Lower lobe of right lung (tissue), 2 donors: Measurements from ENCODE around the gene SULT1B1. TPM values are rescaled to one million over a fixed set of nuclear protein-coding genes. Genes with fewer than 3 reads are reported as not detected.

ENCODE experiments used
- ATAC-seq, 2 donors: fragments of 200-7000 bp; cut with Tn5 transposase; one replicate each; pipeline ENCODE4 v1.9.1; 2020 to 2022; ENCODE audit warnings: mild to moderate bottlenecking in 2 of 2, moderate library complexity in 2 of 2
- DNase-seq: peaks from one replicate; pipeline ENCODE4 v3.0.0-alpha.2; 2020
- H3K27ac ChIP-seq: fragments of 200-600 bp; one replicate; pipeline ENCODE4 v1.8.0; 2022
- H3K27me3 ChIP-seq: fragments of 200-600 bp; one replicate; pipeline ENCODE4 v1.8.0; 2022; ENCODE audit warnings: low read depth
- H3K36me3 ChIP-seq: fragments of 200-600 bp; one replicate; pipeline ENCODE4 v1.8.0; 2022; ENCODE audit warnings: mild to moderate bottlenecking
- H3K4me1 ChIP-seq: fragments of 200-600 bp; one replicate; pipeline ENCODE4 v1.8.0; 2022
- H3K4me3 ChIP-seq: fragments of 200-600 bp; one replicate; pipeline ENCODE4 v1.8.0; 2022; ENCODE audit warnings: mild to moderate bottlenecking
- H3K9me3 ChIP-seq: fragments of 200-600 bp; one replicate; pipeline ENCODE4 v1.8.0; 2022
- intact Hi-C: fragments of 100-400 bp; cut with DNase I; formaldehyde crosslinking; loops from one replicate; pipeline ENCODE4 v1.11.0; 2022
- long read RNA-seq: library from polyadenylated mRNA; unstranded; transcript quantifications from one replicate; pipeline ENCODE4 v2.0.0, GENCODE V29; 2021
- total RNA-seq: library from RNA; stranded (reverse); fragmentation: NEBNext Ultra II Directional; extraction: Animal tissue kit (Norgen Biotek cat#: 25700); gene quantifications from one replicate; pipeline ENCODE4 v1.2.1, GENCODE V29; 2021
- TF ChIP-seq, protein P1 (sequence below): fragments of 200-600 bp; IDR thresholded peaks from one replicate; pipeline ENCODE4 v1.8.0; 2022; ENCODE audit warnings: antibody characterized with exemption, mild to moderate bottlenecking
- donor health status: DM: no; HTN: yes; CAD: no; lungs with severe emphysema.

The SULT1B1 gene
- total RNA-seq, result 10.9 TPM
- long read RNA-seq, partial matches to known transcripts, result 0 of 4 reads
- long read RNA-seq, other reads (novel, unspliced or antisense), result 4 of 4 reads

DNA sequence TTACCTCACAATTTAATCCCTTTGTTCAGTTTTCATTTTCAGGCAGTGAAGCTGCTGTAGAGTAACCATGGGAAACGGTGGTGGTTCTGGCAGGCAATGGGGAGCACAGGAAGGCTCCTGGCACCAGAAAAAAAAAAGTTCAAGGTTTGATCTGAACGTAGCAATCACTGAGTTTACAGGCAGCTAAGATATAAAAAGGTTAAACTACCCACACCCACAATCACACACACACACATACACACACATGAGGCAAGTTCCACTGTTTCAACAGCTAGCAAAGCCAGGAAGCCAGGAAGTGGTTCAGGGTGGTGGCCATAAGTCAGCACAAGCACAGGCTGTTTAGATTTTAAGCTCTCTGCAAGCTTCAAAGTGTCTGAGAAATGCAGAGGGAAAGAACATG, at the start of gene SULT1B1:
Gene SULT1B1, minus strand, starts transcription at position 166 of the 400 bp plus-strand sequence. CDS start 5,403 bp downstream, outside the sequence.
- intact Hi-C loops, result no loop called here
- Histone ChIP-seq H3K4me1 (no peaks in the 10 kb centered on the region), H3K36me3 (no peaks in the 10 kb centered on the region), H3K9me3 (no peaks in the 10 kb centered on the region), H3K27me3 (no peaks in the 10 kb centered on the region), H3K27ac (peak within 1 kb of the TSS; percentile 60), H3K4me3 (peak within 1 kb of the TSS; percentile 29)
- TF ChIP-seq, protein P1, sequence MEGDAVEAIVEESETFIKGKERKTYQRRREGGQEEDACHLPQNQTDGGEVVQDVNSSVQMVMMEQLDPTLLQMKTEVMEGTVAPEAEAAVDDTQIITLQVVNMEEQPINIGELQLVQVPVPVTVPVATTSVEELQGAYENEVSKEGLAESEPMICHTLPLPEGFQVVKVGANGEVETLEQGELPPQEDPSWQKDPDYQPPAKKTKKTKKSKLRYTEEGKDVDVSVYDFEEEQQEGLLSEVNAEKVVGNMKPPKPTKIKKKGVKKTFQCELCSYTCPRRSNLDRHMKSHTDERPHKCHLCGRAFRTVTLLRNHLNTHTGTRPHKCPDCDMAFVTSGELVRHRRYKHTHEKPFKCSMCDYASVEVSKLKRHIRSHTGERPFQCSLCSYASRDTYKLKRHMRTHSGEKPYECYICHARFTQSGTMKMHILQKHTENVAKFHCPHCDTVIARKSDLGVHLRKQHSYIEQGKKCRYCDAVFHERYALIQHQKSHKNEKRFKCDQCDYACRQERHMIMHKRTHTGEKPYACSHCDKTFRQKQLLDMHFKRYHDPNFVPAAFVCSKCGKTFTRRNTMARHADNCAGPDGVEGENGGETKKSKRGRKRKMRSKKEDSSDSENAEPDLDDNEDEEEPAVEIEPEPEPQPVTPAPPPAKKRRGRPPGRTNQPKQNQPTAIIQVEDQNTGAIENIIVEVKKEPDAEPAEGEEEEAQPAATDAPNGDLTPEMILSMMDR, result no peak
- ATAC-seq (peak; percentile 79 to 87), DNase-seq (peak; percentile 49)

GRCh38 chr4:69800599-69800998, 40.2 kb upstream of the SULT1B1 start:
- peaks cover 4% of the 10 kb centered on the region for H3K9me3 ChIP-seq
- no peaks in the 10 kb centered on the region for H3K27me3 ChIP-seq
- H3K4me3 ChIP-seq, result no peak overlapping the region
- no peaks in the 10 kb centered on the region for H3K36me3 ChIP-seq
- TF ChIP-seq, protein P1, result no peak
- no peaks in the 10 kb centered on the region for H3K4me1 ChIP-seq
- H3K27ac ChIP-seq, result no peak overlapping the region
- intact Hi-C loops, result no loop called here
- DNase-seq (no peak), ATAC-seq (no peak)

GRCh38 chr4:69799337-69799736, 38.9 kb upstream of the SULT1B1 start:
- H3K4me1 ChIP-seq, result no peaks in the 10 kb centered on the region

DNA sequence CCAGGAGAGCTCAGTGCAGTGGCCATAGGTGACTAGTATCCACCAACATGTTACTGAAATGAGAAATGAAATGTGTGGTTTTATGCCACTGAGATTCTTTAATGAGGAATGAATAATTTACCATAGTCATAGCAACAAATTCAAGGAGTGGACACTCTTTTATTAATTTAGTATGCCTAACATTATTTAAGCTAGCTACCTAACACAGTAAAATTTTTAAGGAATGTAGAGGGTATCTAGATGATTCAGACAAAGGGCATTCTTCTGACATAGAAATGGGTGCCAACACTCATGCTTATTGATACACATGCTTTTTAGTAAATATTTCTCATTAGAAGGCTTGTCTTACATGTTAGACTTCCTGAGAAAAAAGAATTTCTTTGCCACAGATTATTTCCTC, 33.3 kb upstream of the SULT1B1 start:
- Histone ChIP-seq H3K27ac (no peak overlapping the region), H3K27me3 (no peaks in the 10 kb centered on the region), H3K4me1 (no peaks in the 10 kb centered on the region), H3K36me3 (no peaks in the 10 kb centered on the region), H3K4me3 (no peak overlapping the region), H3K9me3 (no peaks in the 10 kb centered on the region)
- DNase-seq (no peak), ATAC-seq (no peak)
- intact Hi-C loops, result no loop called here
- TF ChIP-seq, protein P1, result no peak

More at GRCh38 chr4:69799337-69799736, 38.9 kb upstream of the SULT1B1 start:
- Histone ChIP-seq H3K36me3 (no peaks in the 10 kb centered on the region), H3K27ac (no peak overlapping the region), H3K9me3 (peaks cover 4% of the 10 kb centered on the region), H3K4me3 (no peak overlapping the region), H3K27me3 (no peaks in the 10 kb centered on the region)
- intact Hi-C loops, result no loop called here
- TF ChIP-seq, protein P1, result no peak
- DNase-seq (no peak), ATAC-seq (no peak)

DNA sequence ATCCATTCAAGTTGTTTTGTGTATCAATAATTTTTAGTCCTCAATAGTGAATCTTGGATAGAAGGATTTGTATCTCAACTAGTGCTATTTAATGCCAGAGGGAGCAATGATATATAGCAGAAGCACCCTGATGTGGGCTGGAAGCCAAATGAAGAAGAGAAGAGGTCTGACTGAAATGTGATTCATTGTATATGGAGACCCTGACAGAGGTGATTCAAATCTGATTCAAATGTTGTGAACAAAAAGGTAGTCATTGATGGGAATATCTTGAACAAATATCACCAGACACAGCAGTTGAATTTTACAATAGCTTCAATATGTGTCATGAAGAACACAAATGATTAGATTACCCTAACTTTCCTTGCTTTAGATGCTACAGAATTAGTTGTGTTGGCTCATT, 27.5 kb upstream of the SULT1B1 start:
- intact Hi-C loops, result no loop called here
- H3K9me3 ChIP-seq, result no peaks in the 10 kb centered on the region
- no peak overlapping the region for H3K4me3 ChIP-seq
- TF ChIP-seq, protein P1, result no peak
- ATAC-seq (no peak), DNase-seq (no peak)
- H3K27me3 ChIP-seq, result no peaks in the 10 kb centered on the region
- H3K36me3 ChIP-seq, result no peaks in the 10 kb centered on the region
- no peak overlapping the region for H3K27ac ChIP-seq
- no peaks in the 10 kb centered on the region for H3K4me1 ChIP-seq
